IPS DF 4.7 (cell line): ENCODE data around the gene PARP16.

Experiments used
- DNase-seq: peaks from one replicate; pipeline ENCODE4 v3.0.0-alpha.2; 2013; ENCODE audit warnings: low spot score; ENCODE audit errors: extremely low read depth

Gene PARP16

DNA sequence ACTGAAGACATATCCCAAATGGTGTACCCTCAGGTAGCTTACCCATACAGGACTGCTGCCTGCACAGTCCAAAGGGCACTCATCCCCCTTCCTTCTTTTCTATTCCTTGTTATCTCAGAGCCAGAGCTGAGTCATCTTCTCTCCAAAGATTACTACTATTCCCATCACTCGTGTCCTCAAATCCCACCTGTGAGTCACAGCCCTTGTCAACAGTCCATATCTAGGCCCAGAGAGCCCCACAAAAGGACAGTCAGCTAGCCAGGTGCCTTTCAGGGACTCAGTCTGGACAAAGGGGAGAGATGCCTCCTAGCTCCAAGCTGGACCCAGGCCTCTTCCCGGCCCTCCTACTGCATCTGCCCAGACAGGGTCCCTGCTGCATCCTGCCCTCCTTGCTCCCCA is 11.0 kb downstream of the PARP16 start:
- no peak for DNase-seq

- no peak for DNase-seq
These were observed 11.5 kb downstream of the PARP16 start for GRCh38 chr15:65275104-65275727.

GRCh38 chr15:65270811-65271545 is 15.7 kb downstream of the PARP16 start:
- peak; percentile 53 for DNase-seq

- DNase-seq = no peak
These were observed 18.3 kb downstream of the PARP16 start for GRCh38 chr15:65268411-65268810.

DNA sequence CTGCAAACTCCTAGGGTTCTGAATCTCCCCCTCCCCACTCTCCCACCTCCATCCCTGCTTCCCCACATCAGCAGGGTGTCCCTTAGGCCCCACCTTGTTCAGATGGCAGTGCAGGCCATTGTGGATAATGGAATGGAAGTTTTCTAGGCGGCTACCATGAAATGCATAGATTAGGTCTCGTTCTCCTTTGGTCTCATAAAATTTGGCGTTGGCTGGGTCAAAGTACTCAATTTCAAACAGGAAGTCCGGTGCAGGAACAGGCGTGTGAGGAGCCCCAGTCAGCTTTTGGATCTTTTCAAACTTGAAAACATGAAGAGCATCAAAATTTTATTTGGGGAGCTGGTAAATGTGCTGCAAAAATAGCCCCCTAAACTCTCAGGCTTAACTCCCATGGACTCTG is 20.2 kb downstream of the PARP16 start:
- DNase-seq = no peak

DNA sequence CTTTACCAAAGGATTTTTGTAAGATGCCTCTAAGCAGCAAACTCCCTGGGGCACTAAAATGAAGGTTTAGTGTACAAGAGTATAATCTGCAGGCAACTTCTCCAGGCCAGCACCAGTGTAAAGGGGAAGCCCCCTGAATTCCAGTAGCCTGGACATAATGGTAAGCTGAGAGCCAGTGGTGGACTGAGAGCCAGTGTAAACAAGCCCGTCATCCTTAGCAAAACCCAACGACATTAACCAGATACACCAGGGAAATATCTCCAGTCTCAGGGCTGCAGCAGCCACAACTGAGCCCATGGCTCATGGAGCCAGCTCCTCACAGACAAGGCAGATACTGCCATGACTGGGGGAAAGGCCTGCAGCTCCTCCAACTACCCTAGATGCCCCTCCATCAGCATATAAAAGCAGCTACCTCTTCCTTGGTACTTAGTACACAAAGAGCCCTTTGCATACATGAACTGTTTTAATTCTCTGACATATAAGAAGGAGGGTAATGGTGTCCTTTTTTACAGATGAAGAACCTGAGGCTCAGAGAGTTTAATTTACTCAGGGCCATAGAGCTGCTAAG is 21.7 kb downstream of the PARP16 start:
- no peak for DNase-seq

DNA sequence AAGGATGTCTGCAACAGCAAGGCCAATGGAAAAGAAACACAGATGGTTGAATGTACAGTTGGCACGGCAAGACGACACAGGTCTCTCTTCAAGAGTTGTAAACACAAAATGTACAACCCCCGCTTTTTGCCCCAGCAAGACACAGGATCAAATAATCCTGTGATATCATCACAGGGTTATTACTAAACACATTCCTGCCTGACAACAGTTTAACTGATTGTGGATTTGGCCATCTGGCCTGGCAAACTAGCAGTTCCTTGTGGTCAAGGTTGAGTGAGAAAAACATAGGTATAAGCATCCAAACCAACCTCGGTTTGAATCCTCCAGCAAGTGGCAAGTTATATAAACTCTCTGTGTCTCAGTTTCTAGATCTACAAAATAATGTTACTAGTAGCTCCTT is 23.4 kb downstream of the PARP16 start:
- no peak for DNase-seq

DNA sequence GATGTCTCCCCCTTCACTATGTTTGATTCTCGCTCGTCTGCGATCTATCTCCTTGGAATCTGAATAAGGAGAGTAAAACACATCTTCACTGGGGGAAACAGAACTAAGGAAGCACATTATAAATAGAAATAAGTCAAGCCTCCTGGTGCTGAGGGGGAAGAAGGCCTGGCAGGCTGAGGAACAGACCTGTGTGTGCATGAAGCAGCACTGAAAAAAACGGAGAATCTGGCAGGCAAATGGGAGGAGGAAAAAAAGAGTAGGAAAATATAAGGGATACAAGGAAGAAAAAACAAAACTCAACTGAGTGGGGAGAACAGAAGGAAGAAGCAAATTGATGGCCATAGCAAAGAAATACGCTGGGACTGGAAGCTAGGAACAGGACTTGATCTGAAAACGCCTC is 25.7 kb downstream of the PARP16 start:
- no peak for DNase-seq

DNA sequence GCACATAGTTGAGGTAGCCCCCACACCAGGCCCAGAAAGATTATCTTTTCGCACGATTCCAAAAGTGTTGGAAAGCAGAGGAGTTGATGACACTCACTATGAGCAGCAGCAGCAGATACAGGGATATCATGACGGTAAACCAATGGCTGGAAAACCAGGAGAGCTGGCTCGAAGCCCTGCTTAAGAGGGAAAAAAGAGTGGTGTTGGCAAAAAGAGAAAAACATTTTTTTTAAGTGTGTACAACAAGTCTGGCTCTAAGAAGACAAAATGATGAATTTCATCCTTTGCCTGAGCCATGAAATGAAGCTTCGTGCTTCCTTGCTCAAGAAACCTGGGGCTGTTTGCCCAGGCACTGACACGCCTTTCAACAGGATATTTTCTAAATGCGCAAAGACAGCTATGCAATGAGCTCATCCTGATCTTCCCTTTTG is 27.3 kb downstream of the PARP16 start:
- DNase-seq = no peak

DNA sequence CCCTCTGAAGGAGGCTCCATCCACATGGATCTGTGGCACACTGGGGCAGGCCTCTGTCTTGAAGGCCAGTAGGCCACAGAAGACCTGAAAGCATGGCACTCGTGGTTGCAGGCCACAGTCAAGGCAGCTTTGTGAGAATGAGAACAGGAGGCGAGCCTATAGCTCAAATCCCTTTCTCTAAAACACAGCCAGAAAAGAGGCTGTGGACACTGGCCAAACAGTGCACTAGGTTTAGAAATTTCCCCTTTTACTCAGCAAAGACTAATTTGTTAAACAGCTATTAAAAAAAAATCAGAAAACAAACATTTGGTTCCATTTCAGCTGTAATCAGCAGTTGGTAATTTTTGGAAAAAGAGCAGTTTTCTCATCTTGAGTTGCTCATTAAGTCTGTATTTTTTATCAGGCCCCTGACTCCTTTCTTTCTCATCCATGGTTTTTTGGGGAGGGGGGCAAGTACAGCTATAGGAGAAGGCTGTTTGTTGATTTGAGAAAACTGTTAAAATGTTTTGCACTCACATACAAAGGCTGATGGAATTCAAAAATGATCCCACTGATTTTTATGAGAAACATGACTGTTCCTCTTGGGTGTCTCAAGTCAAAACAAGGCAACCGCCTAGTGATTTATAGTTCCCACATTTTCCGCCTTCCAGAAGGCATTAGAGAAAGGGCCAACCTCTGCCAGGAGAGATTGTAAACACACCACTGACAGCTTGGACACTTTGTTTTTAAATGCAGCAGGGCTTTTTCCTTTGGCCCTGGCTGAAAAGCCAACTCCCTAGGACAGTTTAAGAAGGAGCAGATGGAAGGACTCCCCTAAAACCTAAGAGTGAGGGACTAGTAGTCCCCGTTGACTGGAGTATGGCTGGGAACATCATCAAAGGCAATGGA is 28.1 kb downstream of the PARP16 start:
- no peak for DNase-seq

DNA sequence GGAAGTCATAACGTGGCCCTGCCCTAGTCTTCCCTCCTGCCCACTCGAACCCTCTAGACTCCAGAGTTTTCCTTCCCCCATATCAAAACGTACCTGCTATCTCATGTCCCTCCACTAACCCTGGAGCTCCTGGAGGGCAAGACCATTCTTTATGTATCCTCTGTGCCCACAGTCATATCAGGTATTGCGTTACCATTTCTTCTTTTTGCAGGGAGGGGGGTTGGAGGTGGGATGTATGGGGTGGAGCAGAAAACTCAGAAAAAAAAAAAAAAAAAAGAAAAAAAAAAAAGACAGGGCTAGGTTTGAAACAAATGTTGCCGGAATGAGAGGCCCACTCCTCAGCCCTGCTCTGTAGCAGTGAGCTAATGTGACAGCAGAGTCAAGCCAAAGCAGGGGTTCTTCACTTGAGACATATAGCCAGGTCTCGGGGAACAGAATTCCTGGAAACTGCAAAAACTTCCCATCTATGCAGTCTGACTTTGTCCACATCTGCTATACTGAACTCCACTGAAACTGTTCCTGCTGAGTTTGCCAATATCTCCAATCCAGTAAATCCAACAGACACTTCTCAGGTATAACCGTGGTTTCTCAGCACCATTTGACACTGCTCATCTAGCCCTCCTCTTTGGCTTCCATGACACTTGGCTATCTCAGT is 31.1 kb downstream of the PARP16 start:
- DNase-seq = no peak

DNA sequence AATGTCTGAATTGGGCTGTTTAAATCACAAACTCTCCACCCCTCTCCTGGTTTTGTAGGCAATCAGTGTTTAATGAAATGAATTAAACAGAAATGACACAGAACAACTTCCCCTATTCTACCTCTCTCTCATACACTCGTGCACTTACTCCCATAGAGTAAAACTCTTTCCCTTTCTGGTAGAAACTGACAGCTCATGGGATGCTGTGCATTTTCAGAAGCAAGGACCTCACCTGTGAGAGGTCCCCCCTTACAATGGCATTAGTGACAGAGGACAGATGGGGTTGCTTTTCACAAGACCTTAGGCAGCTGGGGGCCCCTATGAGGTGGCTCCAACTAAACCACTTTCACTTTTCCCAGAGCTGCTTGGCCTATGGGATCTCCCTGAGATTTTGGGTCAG is 31.9 kb downstream of the PARP16 start:
- no peak for DNase-seq

DNA sequence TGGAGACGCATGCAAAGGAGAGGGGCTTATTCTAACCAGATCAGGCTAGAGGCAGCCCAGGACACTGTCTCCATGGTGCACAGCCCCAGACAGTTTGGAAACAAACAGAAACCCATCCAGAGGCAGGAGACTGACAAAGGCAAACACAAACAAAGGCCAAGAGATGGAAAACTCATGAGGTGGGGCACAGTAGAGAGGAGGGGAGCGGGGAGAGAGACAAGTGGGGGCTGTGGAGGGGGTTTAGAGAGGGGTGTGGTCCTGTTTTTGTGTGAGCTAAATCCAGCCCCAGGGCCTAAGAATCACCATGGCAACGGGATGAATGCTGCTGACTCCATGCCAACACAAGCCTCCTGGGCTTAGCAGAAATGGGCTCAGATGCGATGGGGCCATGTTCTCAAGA is 32.3 kb downstream of the PARP16 start:
- no peak for DNase-seq

GRCh38 chr15:65249641-65250040 is 37.0 kb downstream of the PARP16 start:
- DNase-seq = no peak

DNA sequence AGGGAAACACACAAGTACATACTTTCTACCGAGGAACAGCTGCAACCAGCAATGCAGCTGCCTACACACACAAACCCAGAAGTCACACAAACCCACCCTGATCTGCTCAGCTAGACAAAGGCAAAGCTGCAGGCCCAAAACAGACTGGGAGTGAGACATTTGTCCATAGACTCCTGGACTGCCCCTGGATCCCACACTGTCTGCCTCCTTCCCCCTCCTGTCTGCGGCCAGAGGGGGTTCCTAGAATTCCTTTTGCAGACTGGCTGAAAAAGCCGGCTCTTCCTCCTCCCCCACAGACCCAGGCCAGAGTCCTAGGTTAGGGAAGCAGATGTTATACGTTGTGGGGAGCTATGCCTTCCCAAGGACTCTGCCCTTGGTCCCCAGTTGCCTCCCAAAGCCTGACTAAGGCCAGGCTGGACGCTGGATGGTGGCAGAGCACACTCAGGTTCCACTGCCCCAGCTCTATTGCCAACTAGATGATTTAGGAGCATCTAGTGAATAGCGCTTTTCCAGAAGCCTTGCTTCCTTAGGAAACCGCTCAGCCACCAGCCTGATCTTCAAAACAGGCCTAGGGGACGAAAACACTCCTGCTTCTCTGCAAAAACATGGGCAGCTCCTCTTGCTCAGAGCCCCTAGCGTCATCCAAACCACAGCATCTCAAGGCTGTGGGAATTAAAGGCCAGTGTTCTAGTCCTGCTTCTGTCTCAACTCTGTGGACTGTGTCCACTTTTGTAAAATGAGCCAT is 38.0 kb downstream of the PARP16 start:
- no peak for DNase-seq

GRCh38 chr15:65246939-65247338 is 39.7 kb downstream of the PARP16 start:
- DNase-seq = no peak

DNA sequence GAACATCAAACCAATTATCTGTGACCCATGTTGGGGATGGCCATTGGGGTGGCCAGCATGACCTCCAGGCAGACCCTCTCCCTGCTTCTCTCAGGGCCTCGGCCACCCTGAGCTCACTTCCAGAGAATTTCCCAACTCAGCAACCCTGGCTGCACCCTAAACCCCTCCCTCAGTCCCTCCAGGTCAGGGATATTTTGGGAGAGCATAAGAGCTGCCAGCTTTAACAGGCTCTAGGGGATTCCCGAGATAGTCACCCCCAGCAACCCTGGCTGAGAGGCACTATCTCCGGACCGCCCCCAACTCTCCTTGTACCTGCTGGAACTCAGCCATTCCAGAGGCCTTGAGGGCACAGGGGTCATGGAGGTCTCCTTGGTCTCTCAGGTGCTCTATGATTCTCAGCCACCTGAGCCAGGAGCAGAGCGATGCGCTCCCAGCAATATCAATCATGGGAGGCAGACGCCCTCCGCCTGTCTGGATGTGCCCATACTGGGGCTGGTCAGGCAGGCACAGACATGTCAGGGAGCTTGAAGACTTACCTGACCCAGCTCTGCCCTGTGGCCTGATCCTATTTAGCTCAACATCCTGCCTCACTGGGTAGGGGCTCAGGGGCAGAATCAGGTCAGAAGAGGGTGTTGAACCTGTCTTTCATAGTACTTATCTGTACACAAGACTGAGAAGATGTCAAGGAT is 40.5 kb downstream of the PARP16 start:
- no peak for DNase-seq

- no peak for DNase-seq
These were observed 41.4 kb downstream of the PARP16 start for GRCh38 chr15:65245096-65245856.

- DNase-seq = no peak
These were observed 42.0 kb downstream of the PARP16 start for GRCh38 chr15:65244638-65245037.
